Mucosa of gallbladder (tissue), 1 donor: ENCODE measurements around the gene TP73. TPM values are rescaled to one million over a fixed set of nuclear protein-coding genes. Genes with fewer than 3 reads are reported as not detected.
"Not testable (repeated sequence)": the region's sequence is repeated elsewhere in the genome, so short reads cannot be mapped to it uniquely, and the experiment has no call there.

Source experiments
- DNase-seq: peaks from one replicate; pipeline ENCODE4 v3.0.0-alpha.2; 2020; ENCODE audit warnings: low spot score
- total RNA-seq: library from RNA; stranded (reverse); gene quantifications from one replicate; pipeline ENCODE4 v1.2.1, GENCODE V29; 2021
- donor health status: DM: no; HTN: no; CAD: no.

TP73 gene
- total RNA-seq, 1 donor from 2014 or later = 0.17 TPM

- no peak for DNase-seq
These were observed 90.4 kb downstream of the TP73 start for GRCh38 chr1:3742439-3743298.

GRCh38 chr1:3743421-3743820, 91.1 kb downstream of the TP73 start:
- DNase-seq = no peak

- DNase-seq = no peak
These were observed 91.5 kb downstream of the TP73 start for GRCh38 chr1:3743826-3744225.

GRCh38 chr1:3744646-3745045, 92.3 kb downstream of the TP73 start:
- no peak for DNase-seq

GRCh38 chr1:3745071-3745470, 92.8 kb downstream of the TP73 start:
- no peak for DNase-seq

- no peak for DNase-seq
These were observed 93.5 kb downstream of the TP73 start for GRCh38 chr1:3745590-3746381.

- DNase-seq = no peak
These were observed 94.1 kb downstream of the TP73 start for GRCh38 chr1:3746389-3746829.

- peak; percentile 86 for DNase-seq
These were observed 94.7 kb downstream of the TP73 start for GRCh38 chr1:3746830-3747521.

GRCh38 chr1:3747522-3747848, 95.2 kb downstream of the TP73 start:
- no peak for DNase-seq

- DNase-seq = no peak
These were observed 95.6 kb downstream of the TP73 start for GRCh38 chr1:3747903-3748302.

- DNase-seq = not testable (repeated sequence)
These were observed 96.1 kb downstream of the TP73 start for GRCh38 chr1:3748316-3748900.

GRCh38 chr1:3749512-3749911, 97.2 kb downstream of the TP73 start:
- DNase-seq = no peak

GRCh38 chr1:3750741-3751140, 98.4 kb downstream of the TP73 start:
- DNase-seq = no peak

- DNase-seq = no peak
These were observed 100.2 kb downstream of the TP73 start, which contains the start of gene CCDC27 for GRCh38 chr1:3752400-3752945. Gene CCDC27 (plus strand): TSS chr1:3752450. CDS start chr1:3752482, 32 bp downstream.

GRCh38 chr1:3753656-3754454, 101.5 kb downstream of the TP73 start:
- DNase-seq = no peak

- no peak for DNase-seq
These were observed 104.1 kb downstream of the TP73 start for GRCh38 chr1:3756394-3756793.

GRCh38 chr1:3759164-3759563, 106.8 kb downstream of the TP73 start:
- DNase-seq = no peak

- no peak for DNase-seq
These were observed 107.5 kb downstream of the TP73 start for GRCh38 chr1:3759796-3760195.

GRCh38 chr1:3761296-3762010, 109.1 kb downstream of the TP73 start:
- DNase-seq = no peak
